ENCODE data around the gene HSH2D.

The HSH2D gene

DNA sequence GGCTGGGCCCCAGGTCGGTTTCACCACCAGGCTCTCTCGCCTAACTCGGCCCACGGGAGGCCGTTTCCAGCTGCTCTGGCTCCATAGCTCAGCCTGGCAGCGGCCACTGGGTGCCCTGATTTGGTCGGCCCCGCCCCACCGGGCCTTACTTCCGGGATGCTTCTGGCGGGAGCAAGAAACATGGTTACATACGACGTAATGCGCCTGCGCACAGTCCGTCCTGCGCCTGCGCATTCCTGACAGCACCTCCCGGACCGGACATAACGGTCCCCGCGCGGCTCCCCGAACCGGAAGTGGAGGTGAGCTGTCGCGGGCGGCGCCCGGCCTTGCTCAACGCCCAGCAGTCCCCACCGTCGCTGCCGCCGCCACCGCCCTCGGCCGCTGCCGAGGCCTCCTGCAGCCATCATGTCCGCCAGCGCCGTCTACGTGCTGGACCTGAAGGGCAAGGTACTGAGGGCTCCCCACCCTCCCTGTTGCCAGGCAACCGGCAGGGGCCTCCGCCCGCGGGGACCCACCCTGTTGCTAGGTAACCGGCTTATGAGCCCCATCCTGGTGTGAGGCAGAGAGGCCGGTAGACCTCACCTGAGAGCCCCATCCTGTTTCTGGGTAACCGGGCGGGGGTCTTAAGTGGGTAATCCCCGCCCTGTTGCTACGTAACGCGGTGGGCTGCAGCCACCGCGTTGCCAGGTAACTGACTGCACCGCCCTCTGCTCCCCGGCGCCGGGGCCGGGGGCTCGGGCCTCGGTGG is 54.3 kb downstream of the HSH2D start, which contains the start of gene AP1M1:
Gene AP1M1 (plus strand): TSS at position 290 of the 748 bp plus-strand sequence. CDS start 116 bp downstream, at position 406.
- DNase-seq = peak; percentile 97

DNA sequence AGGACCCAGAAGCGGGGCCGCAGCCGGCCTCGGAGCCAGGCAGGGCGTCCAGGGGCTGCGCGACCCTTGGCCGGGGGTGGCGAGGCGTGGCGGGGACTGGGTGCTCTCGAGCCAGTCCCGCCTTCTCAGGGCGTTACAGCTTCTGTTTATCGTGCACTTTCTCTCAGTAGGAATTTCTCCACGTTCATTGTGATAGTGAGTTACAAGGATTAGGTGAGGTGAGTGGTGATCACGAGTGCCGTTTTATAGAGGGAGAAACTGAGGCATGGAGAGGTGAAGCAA is 54.8 kb downstream of the HSH2D start:
- DNase-seq = no peak

DNA sequence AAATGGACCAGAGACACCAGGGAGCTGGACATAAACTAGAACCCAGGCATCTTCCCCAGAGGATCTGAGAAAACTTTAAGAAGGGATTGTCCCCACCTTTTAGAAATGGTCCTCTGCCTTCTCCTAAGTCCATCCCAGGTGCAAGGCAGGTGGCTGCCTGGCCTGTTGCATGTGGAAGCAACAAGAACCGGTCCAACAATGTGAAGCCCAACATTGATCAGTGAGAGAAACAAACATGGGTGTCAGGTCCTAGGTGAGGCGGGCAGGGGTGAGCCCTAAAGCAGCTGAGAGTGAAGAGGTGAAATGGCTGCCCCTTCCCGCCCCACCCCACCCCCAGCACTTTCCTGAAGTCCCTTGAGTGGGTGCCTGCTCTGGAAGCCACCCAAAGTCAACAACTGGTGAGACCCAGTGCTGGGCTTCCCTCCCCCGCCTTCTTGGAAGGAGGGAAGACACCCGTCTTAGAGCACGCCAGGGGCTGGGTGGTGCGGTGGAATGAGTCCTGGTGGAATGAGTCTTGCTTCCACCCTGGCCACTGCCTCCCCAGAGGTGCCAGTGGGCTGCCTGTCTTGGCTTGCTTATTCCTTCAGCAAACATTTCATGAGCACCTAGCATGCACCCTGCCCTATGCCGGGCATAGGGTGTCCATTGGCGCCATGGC is 55.9 kb downstream of the HSH2D start:
- DNase-seq = no peak

DNA sequence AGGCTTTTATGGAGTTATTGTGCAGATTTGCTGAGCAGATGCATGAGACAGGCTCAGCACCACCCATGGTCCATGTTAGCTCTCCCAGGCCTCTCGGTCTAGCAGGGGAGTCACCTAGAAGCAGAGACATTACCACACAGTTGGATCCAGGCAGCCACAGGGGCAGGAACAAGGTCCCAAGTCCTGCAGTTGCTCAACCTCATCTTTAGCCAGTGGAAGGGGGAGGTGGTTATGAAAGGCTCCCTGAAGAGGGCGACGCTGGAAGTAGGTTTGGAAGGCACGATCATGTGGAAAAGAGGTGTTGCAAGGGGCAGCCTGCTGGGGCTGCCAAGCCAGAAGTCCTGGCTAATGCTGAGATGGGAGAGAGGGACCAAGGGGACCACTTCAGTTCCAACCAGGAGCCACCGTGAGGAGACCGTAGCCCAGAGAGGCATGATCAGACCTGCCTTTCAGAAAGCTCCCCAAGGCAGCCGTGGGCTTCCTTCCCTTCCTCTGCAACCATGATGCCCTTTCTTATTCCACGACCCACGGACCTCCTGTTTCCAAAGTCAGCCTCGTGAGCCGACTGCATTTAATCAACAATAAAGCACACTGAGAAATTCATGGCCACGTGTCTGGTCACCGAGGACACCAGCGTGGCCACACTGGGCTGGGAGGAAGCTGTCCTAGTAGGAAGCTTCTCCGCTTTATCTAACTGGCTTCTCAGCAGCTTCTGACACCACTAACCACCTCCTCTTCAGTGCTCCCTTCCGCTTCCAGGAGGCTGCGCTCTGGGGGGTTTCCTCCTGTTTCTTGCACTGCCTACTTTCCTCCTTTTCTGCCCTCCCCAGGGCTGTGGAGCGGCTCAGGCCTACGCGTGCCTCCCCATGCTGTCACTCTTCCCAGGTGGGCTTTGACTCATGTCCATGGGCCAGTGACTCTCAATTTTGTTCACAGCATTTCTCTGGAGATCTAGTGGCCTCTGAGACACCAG is 56.8 kb downstream of the HSH2D start:
- DNase-seq = no peak

DNA sequence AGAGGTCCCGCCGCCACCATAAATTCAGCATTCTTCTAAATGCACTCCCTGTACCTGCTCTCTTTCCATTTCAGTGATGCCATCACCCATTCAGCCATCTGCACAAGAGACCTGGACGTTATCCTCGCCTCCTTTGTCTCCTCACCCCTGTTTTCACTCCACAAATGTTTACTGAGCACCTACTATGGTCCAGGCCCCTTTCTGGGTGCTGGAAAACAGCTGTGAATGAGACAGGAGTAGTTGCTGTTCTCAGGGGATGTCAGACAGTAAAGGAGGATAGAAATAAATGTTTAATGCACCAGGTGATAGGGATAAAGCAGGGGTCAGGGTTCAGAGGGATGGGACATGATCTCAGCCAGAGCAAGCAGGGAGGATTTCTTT is 57.5 kb downstream of the HSH2D start:
- DNase-seq = no peak

DNA sequence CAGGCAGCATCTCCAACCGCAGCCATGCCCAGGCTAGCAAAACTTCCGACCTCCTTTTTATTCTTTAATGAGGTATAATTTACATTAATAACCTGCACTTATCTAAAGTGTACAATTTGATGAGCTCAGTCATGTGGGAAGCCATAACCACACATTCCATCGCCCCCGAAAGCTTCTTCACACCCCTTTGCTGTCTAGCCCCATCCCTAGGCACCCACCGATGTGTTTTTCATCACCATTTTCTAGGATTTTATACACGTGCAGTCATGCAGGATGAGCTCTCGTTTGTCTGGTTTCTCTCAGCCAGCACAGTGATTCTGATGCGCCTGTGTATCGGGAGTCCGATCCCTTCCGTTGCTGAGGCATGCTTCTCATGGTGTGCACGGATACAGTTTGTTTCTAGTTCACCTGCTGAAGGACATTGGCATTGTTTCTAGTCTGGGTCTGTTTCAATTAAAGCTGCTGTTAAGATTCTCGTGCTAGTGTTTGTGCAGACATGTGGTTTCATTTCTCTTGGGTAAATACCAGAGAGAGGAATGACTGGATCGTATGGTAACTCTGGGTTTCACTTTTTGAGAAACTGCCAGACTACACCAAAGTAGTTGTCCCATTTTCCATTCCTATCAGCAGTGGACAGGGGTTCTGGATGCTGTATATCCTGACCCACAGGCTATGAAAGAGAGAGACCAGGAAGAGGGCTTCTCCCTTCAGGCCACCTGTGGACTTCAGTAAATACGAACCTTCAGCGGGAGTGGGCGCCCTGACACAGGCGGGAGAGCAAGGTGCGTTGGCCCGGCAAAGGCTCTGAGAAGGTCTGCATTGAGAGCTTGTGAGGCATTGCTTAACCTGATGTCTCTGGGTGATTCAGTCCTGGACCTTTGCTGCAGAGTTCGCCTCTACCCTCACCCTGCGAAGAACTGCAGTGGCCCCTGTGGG is 59.1 kb downstream of the HSH2D start:
- DNase-seq = no peak

DNA sequence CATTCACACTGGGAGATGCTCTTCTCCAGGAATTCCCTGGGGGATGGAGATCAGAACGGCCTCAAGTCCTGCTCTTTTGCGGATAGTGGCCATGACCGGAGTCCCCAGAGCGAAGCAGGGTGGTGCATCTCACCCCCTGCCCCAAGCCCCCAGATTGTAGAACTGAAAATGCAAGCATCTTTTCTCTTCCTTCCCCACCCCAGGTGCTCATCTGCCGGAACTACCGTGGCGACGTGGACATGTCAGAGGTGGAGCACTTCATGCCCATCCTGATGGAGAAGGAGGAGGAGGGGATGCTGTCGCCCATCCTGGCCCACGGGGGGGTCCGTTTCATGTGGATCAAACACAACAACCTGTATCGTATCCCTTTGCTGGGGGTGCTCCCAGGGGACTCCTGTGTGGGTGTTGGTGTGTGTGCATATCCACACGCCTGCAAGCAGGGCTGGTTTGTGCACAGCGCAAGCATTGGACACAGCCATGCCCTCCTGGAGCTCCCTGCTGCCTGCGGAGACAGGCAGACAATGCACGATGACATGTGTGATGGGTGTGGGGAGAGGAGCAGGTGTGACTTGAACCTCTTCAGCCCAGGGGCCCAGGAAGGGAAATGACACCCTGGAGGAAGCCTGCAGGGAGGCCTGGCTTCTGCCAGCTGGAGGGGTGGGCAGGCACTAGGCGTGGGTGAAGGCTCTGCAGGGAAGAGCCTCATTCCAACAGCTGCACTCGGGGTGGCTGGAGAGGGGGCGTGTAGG is 59.9 kb downstream of the HSH2D start:
- DNase-seq = no peak

DNA sequence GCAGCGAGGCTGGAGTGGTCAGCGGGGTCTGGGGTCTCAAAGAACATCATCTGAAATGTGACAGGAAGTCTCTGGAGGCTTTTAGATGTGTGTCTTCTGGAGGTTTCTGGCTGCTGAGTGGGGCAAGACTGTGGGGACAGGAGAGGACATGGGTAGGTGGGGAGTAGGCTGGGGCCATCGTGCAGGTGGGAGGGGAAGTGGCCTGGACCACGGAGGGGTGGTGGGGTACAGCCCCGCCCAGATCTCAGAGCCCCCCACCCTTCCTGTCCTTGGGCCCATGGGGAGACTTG is 60.5 kb downstream of the HSH2D start:
- no peak for DNase-seq

DNA sequence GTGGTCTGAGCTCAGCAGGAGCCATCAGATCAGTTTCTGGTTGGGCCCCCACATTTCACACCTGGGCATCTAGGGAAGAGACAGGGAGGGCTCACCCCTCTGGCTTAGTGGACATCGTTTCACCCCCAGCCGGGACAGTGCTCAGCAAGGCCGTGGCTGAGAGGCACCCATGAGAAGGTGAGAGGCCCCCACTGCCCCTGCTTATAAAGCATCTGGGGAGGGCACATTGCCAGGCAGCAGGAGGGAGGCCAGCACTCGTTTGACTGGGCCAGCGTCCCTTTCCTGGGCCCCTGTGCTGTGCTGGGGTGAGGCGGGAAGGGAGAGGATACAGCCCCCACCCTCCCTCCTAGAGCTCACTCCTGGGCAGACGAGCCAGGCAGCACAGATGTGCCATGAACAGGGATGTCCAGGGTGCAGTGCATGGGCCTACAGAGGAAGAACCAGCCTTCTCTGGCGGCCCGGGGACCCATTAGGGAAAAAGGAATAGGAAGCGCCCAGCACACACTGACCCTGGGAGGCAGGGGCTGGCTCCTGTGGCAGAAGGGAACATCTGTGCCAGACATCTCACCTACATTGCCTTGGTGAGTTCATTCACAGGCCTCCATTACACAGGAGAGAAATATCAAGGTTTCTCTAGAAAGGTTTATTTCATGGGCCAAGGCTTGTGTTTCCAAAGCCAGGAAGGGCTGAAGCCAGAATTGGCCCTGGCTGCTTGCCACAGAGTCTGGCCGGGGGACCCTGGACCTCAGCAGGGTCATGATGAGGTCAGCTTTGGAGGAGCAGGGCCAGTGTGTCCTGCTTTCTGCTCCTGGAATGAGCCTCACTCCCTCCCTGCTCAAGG is 61.9 kb downstream of the HSH2D start:
- no peak for DNase-seq

DNA sequence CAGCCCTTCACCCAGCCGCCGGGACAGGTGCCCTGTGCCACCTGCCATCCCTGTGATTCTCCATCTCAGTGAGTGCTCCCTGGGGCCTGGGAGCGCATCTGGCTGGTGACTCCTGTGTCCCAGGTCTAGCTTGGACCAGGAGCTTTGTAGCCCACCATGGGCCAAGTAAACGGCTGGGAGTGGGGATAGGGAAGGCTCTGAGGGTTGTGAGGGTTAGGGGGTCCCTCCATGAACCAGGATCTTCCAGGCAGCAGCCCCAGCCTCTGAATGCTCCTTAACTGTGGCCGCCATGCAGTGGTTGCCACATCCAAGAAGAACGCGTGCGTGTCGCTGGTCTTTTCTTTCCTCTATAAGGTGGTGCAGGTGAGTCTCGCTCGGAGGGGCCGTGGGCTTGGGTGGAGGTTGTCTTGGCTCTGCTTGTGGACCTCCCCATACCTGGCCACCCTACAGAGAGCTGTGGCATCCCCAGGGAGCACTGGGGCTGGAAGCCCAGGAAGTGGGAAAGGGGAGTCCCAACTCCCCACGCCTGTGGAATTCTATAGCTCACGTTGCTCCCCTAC is 62.6 kb downstream of the HSH2D start:
- no peak for DNase-seq

DNA sequence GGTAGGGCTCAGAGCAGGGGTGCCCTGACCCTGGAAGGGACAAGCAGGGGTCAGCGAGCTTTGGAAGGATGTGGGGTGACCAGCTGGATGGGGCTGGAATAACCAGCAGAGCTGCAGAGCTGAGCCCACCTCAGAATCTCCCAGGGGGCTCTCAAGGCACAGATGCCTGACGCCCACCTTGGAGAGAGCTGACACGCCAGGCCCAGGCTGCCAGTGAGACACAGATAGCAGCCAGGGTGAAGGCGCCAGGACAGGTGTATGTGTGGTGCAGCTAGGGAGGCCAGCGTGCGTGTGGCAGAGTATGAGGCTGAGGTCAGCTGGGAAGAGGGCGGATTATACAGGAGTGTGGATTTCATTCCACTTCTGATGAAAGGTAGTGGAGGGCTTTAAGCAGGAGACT is 63.2 kb downstream of the HSH2D start:
- no peak for DNase-seq

DNA sequence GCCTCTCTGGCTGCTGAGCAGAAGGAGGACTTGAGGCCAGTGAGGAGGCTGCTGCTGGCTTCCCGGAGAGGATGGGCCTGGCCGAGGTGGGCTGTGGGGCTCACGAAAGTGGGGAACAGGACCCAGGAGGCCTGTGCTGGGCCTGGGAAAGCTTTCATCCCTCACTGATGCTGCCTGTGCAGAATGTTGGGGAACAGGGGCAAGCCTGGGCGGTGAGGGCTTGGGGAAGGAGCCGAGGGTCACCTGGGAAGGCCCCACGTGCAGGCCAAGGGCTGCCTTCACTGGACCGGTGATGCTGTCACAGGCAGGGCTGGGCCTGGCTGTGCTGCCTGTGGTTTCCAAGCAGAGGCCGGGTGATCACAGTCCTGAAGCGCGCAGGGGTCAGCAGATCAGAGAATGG is 63.6 kb downstream of the HSH2D start:
- DNase-seq = no peak

DNA sequence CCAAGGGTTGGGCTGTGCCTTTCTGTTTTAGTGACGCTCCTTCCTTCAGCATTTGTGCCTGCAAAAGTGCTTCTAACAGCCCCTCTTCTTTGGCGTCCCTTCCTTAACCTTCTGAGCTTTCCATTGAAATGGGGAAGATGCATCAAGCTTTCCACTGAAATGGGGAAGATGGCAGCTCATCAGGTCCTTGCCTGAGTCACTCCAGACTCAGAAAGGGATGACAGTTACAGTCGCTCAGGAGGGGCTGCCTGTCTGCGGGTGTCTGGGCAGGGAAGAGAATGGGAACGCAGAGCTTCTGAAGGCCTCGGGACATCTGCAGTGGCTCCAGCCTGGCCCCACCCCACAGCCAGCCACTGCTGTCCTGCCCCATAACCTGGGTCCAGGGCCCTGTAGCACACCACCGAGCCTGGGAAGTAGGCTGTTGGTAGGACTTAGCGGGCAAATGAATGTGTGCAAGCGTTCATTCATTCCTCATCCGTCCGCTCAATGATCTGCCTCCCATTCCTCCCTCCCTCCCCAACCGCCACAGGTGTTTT is 64.1 kb downstream of the HSH2D start:
- no peak for DNase-seq

Data from effector CD4-positive, alpha-beta T cell (primary cell).